ENCODE measurements around the gene L3MBTL2.

The L3MBTL2 gene

DNA sequence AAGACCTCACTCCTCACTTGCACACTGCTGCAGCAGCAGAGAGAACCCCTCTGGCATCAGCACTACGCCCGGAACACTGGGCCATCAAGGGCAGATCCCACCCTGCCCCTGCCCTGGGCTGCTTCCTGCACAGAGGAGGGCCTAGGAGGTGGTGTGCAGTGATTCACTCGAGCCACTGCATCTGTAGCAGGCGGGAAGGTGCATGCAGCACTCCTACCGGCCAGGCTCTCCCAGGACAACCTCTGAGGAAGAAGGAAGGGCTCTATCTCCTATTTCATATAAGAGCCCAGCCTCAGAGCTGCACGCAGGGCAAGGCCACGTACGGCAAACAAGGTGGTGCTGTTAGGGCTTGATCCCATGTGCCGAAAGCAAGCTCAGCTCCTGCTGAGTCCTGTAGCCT lies 66.7 kb downstream of the L3MBTL2 start:
- no peak overlapping the region for H3K27ac Mint-ChIP-seq (ENCODE audit: low read depth)

DNA sequence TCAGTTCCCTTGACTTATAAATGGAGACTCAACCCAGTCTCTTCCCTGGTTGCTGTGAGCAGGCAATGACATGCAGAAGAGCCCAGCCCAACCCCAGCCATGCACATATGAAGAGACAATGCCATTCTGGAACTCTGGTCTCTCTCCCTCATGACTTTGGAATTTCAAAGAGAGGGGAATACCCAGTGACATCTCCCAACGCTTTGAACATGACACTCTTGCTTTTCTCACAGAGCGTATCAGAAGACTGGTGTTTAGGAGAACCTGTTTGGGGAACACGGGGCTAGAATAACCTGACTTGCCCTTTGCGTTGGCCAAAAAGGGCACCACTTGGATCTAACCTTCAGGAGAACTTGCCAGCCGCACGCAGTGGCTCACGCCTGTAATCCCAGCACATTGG lies 68.0 kb downstream of the L3MBTL2 start:
- no peak for ATAC-seq (replicated peaks; ENCODE audit: extremely low read depth, poor library complexity, severe bottlenecking)
- H3K36me3 Mint-ChIP-seq (ENCODE audit: insufficient read depth), result peaks cover 69% of the 10 kb centered on the region

More for the DNA sequence above, 66.7 kb downstream of the L3MBTL2 start:
- H3K4me1 Mint-ChIP-seq, result peaks cover 5% of the 10 kb centered on the region
- H3K36me3 Mint-ChIP-seq (ENCODE audit: insufficient read depth), result peaks cover 68% of the 10 kb centered on the region
- DNase-seq (ENCODE audit: low spot score in 2 of 2) (no peak), ATAC-seq (replicated peaks; ENCODE audit: extremely low read depth, poor library complexity, severe bottlenecking) (no peak)
- H3K9me3 Mint-ChIP-seq, result no peaks in the 10 kb centered on the region
- no peak overlapping the region for H3K4me3 Mint-ChIP-seq
- H3K27me3 Mint-ChIP-seq, result no peaks in the 10 kb centered on the region

DNA sequence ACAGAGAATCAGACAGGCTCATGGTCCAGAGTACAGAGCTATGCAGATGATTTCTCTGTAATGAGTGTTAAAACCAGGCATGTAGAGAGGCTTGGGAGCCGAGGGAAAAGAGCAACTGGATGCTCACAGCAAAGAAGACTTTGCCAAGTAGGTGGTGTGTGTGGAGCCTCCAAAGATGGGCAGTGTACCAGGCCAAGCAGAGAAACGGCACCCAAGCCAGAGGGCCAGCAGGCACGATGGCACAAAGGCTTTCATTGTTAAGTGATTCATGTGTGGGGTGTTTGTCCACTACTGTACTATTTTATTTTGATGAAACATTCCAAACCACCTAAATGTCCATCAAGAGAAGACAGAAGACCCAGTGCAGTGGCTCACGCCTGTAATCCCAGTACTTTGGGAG lies 69.7 kb downstream of the L3MBTL2 start:
- ATAC-seq (replicated peaks; ENCODE audit: extremely low read depth, poor library complexity, severe bottlenecking) (no peak), DNase-seq (ENCODE audit: low spot score in 2 of 2) (no peak)
- Mint-ChIP-seq H3K9me3 (no peaks in the 10 kb centered on the region), H3K27me3 (no peaks in the 10 kb centered on the region), H3K27ac (ENCODE audit: low read depth) (peak overlapping the region; percentile 66), H3K4me1 (peaks cover 5% of the 10 kb centered on the region), H3K36me3 (ENCODE audit: insufficient read depth) (peaks cover 76% of the 10 kb centered on the region), H3K4me3 (no peak overlapping the region)

More for the DNA sequence above, 68.0 kb downstream of the L3MBTL2 start:
- Mint-ChIP-seq H3K27ac (ENCODE audit: low read depth) (peak overlapping the region; percentile 25), H3K9me3 (no peaks in the 10 kb centered on the region), H3K4me1 (peaks cover 5% of the 10 kb centered on the region), H3K4me3 (no peak overlapping the region), H3K27me3 (no peaks in the 10 kb centered on the region)
- DNase-seq (ENCODE audit: low spot score in 2 of 2), result no peak

DNA sequence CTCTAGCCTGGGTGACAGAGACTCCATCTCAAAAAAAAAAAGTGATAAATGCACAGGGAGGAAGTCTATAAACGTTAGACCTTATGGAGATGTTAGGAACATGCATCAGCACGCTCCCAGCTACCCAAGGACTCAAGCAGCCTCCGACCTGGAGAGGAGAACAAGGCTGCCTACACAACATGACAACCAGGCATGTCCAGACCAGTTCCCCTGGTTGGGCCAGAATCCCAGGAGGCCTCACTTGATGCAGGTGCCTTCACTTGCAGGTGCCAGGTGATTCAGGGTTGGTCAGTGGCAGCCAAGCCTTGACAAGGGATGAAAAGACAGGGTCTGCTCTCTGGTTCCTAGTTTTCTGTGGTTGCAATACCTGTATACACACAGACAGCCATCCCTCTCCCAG lies 75.0 kb downstream of the L3MBTL2 start:
- peaks cover 55% of the 10 kb centered on the region for H3K36me3 Mint-ChIP-seq (ENCODE audit: insufficient read depth)
- H3K4me1 Mint-ChIP-seq, result peaks cover 22% of the 10 kb centered on the region
- no peak overlapping the region for H3K27ac Mint-ChIP-seq (ENCODE audit: low read depth)
- H3K4me3 Mint-ChIP-seq, result no peak overlapping the region
- H3K27me3 Mint-ChIP-seq, result no peaks in the 10 kb centered on the region
- ATAC-seq (replicated peaks; ENCODE audit: extremely low read depth, poor library complexity, severe bottlenecking), result no peak
- DNase-seq (ENCODE audit: low spot score in 2 of 2), result no peak
- no peaks in the 10 kb centered on the region for H3K9me3 Mint-ChIP-seq

DNA sequence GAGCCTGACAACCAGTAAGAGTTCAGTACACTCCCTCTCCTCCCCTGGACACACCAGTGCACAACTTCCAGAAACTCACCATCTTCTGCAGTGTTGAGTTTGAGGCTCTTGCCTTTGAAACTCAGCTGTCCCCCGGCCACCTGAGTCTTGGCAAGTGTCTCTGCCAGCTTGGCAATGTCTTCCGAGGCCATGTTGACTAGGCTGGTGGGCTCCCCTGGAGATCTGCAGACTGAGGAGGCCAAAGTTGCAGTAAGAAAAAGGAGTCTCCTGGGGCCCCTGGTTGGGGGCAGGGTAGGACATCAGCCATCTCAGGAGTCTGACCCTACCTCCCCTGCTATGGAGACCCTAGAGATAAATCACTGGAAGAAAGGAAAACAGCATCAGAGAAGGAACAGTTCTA lies 75.7 kb downstream of the L3MBTL2 start:
- peaks cover 56% of the 10 kb centered on the region for H3K36me3 Mint-ChIP-seq (ENCODE audit: insufficient read depth)
- H3K4me3 Mint-ChIP-seq, result no peak overlapping the region
- DNase-seq (ENCODE audit: low spot score in 2 of 2) (no peak), ATAC-seq (replicated peaks; ENCODE audit: extremely low read depth, poor library complexity, severe bottlenecking) (no peak)
- no peak overlapping the region for H3K27ac Mint-ChIP-seq (ENCODE audit: low read depth)
- H3K4me1 Mint-ChIP-seq, result peaks cover 18% of the 10 kb centered on the region
- no peaks in the 10 kb centered on the region for H3K27me3 Mint-ChIP-seq
- H3K9me3 Mint-ChIP-seq, result no peaks in the 10 kb centered on the region
